Glomerular visceral epithelial cell (primary cell): ENCODE results near the gene TSPAN18.

Experiments
- DNase-seq: peaks from one replicate; pipeline ENCODE4 v3.0.0-alpha.2; 2016; ENCODE audit errors: extremely low spot score

Gene TSPAN18

GRCh38 chr11:44916801-44917385, 190.1 kb downstream of the TSPAN18 start:
- peak; percentile 37 for DNase-seq

GRCh38 chr11:44917741-44918140, 191.0 kb downstream of the TSPAN18 start:
- DNase-seq, result no peak

- DNase-seq, result no peak
Measured at GRCh38 chr11:44920451-44920850, 193.7 kb downstream of the TSPAN18 start.

- DNase-seq, result no peak
Measured at GRCh38 chr11:44923115-44923514, 196.4 kb downstream of the TSPAN18 start.

GRCh38 chr11:44923806-44924205, 197.0 kb downstream of the TSPAN18 start:
- no peak for DNase-seq

GRCh38 chr11:44926036-44926435, 199.3 kb downstream of the TSPAN18 start:
- no peak for DNase-seq

GRCh38 chr11:44927174-44927661, 200.5 kb downstream of the TSPAN18 start:
- peak; percentile 55 for DNase-seq

GRCh38 chr11:44928144-44928543, 201.4 kb downstream of the TSPAN18 start:
- no peak for DNase-seq

- DNase-seq, result no peak
Measured at GRCh38 chr11:44928816-44929215, 202.1 kb downstream of the TSPAN18 start.

GRCh38 chr11:44930588-44931302, 204.0 kb downstream of the TSPAN18 start:
- no peak for DNase-seq

- DNase-seq, result no peak
Measured at GRCh38 chr11:44931466-44931865, 204.7 kb downstream of the TSPAN18 start.

- no peak for DNase-seq
Measured at GRCh38 chr11:44934110-44934509, 207.3 kb downstream of the TSPAN18 start.

- DNase-seq, result no peak
Measured at GRCh38 chr11:44934735-44935250, 208.0 kb downstream of the TSPAN18 start.

GRCh38 chr11:44936525-44936924, 209.8 kb downstream of the TSPAN18 start:
- DNase-seq, result peak; percentile 77

- DNase-seq, result no peak
Measured at GRCh38 chr11:44936951-44937543, 210.3 kb downstream of the TSPAN18 start.

GRCh38 chr11:44938066-44938691, 211.4 kb downstream of the TSPAN18 start:
- no peak for DNase-seq

GRCh38 chr11:44939673-44940395, 213.1 kb downstream of the TSPAN18 start:
- no peak for DNase-seq

GRCh38 chr11:44940404-44940803, 213.6 kb downstream of the TSPAN18 start:
- no peak for DNase-seq

GRCh38 chr11:44940835-44941234, 214.1 kb downstream of the TSPAN18 start:
- no peak for DNase-seq

- no peak for DNase-seq
Measured at GRCh38 chr11:44941259-44942021, 214.7 kb downstream of the TSPAN18 start.
